Measurements from ENCODE around the gene TNS1.

TNS1 gene

GRCh38 chr2:217899231-217900009, 103.4 kb downstream of the TNS1 start:
- no peak for DNase-seq (ENCODE audit: low read depth in 3 of 3)

DNA sequence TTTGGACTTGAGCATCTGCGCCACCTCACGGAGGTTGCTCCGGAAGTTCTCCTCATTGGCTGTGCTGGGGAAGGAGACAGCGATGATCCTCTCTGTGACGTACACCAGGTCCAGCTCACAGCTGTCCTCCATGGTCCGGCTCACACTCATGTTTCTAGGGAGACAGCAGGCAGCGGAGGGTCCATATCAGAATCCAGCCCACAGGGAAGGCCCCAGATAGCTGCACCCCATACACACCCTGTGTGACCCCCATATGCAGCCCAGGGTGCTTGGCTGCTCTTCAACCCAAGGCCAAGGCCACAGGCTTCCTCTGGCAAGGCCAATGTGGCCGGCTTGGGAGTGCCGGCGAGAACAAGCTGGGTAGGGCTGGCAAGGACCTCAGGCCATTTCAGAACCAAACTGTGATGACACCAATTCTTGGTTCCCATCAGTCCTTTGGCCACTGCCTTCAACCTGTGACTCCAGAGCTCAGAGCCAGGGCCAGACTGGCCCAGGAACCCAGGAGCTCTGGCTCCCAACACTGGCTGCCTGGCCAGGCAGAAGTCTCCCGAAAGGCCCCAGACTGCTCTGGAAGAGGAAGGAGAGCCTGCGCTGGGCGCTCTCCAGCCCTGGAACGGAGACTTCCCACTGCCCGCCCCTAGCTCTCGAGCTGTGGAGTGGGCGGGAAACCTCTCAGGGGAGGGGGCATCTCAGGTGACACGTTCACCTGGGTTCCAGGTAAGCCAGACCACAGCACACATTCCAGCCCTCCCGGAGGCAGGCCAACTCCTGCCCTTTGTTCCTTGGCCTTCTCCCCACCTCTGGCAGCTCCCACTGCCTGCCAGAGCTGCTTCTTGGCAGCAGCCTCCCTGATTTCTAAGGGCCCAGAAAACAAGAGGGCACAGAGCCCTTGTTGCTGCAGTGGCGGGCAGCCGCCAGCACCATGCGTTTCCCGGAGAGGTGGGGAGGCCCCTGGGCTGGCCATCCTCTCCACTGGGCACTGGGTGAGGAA, 104.7 kb downstream of the TNS1 start:
- no peak for DNase-seq (ENCODE audit: low read depth in 3 of 3)

- no peak for DNase-seq (ENCODE audit: low read depth in 3 of 3)
Measured at GRCh38 chr2:217897091-217897715, 105.6 kb downstream of the TNS1 start.

GRCh38 chr2:217895070-217895635, 107.6 kb downstream of the TNS1 start:
- DNase-seq (ENCODE audit: low read depth in 3 of 3) = no peak

- DNase-seq (ENCODE audit: low read depth in 3 of 3) = no peak
Measured at GRCh38 chr2:217893440-217893839, 109.4 kb downstream of the TNS1 start.

DNA sequence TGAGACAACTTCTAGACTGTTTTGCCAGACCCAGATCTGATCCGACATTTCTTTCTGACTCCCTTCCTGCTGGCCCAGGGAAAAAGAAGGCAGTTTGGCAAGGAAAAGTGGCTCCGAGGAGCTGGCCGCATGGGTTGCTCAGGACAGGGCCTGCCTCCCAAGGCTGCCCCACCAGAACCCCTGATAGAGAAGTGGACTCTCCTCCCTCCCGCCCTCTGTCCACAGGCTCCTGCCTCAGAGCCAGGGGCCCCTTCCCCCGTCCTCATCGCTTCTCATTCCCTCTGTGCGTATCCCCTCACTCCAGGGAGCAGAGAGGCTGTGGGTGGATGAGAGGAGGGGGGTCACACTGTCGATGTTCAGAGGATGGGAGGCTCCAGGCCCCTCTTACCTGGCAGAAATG, 110.2 kb downstream of the TNS1 start:
- DNase-seq (ENCODE audit: low read depth in 3 of 3) = no peak

GRCh38 chr2:217890445-217890844, 112.3 kb downstream of the TNS1 start:
- DNase-seq (ENCODE audit: low read depth in 3 of 3) = no peak

DNA sequence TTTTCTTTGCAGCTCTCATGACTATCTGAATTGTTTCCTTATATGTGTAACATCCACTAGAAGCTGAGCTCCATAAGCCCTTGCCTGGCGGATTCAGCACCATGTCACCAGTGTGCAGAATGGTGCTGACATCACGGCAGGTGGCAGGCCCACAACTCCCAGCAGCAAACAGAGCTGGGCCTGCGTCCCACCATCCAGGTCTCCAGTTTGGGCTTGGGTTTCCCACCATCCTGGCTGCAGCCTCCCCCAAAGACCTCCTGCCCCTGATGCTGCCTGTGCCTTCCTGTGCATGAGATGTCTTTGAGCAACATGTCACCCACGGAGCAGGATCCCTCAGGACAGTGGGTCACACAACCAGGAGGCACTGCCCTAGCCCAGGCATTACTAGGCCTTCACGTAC, 113.1 kb downstream of the TNS1 start:
- DNase-seq (ENCODE audit: low read depth in 3 of 3) = no peak

GRCh38 chr2:217887841-217888701, 114.7 kb downstream of the TNS1 start:
- DNase-seq (ENCODE audit: low read depth in 3 of 3) = no peak

- DNase-seq (ENCODE audit: low read depth in 3 of 3) = peak; percentile 31 to 67 (median 38)
Measured at GRCh38 chr2:217886720-217887309, 116.0 kb downstream of the TNS1 start.

DNA sequence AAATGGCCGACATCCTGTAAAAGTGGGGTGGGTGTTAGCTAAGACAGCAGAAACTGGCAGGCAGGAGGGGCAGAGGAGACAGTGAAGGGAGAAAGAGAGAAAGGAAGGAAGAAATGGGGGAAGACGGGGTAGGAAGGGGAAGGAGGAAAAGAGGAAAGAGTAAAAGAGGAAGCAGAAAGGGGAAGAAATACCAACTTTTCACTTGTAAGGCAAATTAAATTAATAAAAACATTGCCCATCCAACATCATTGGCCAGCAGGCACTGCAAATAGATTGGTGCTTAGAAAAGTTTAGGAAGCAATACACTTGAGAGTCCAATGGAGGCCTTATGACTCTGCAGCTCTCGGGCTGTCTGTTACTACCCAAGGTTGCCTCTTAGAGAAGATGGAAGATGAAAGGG, 116.7 kb downstream of the TNS1 start:
- no peak for DNase-seq (ENCODE audit: low read depth in 3 of 3)

DNA sequence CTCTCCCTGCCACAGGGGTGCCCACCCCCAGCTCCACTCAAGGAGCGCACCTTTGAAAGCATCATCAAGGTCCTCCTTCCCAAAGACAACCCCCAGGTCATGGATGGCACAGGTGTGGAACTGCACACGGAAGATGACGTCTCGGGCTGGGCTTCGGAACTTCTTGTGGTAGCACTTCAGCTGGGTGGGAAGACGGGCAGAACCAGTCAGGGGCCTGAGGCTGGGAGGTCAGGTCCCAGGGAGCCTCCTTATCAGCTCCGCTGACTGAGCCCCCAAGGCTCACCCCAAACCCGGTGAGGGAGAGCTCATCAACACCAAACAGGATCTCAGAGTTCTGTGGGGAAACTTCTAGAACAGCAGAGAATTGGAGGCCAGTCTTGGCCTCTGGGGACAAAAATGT, 117.8 kb downstream of the TNS1 start:
- DNase-seq (ENCODE audit: low read depth in 3 of 3) = no peak

DNA sequence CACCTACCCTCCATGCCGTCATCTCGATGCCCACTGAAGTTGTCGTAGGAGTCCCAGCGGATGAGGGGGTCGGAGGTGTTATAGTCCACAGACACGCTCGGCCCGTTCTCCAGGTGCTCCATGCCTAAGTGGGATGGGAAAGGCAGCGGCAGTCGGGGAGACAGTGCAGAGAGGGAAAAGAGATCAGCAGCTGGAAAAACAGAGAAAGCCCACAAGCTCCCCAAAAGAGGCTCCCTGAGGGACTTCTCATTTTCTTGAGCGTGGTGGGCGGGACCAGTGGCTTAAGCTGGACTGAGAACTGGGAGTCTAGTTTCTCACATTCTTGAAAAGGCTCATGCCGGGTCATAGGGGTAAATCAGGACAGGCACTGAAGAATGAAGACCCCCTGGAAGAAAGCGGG, 121.9 kb downstream of the TNS1 start:
- no peak for DNase-seq (ENCODE audit: low read depth in 3 of 3)

- DNase-seq (ENCODE audit: low read depth in 3 of 3) = no peak
Measured at GRCh38 chr2:217880287-217880889, 122.4 kb downstream of the TNS1 start.

DNA sequence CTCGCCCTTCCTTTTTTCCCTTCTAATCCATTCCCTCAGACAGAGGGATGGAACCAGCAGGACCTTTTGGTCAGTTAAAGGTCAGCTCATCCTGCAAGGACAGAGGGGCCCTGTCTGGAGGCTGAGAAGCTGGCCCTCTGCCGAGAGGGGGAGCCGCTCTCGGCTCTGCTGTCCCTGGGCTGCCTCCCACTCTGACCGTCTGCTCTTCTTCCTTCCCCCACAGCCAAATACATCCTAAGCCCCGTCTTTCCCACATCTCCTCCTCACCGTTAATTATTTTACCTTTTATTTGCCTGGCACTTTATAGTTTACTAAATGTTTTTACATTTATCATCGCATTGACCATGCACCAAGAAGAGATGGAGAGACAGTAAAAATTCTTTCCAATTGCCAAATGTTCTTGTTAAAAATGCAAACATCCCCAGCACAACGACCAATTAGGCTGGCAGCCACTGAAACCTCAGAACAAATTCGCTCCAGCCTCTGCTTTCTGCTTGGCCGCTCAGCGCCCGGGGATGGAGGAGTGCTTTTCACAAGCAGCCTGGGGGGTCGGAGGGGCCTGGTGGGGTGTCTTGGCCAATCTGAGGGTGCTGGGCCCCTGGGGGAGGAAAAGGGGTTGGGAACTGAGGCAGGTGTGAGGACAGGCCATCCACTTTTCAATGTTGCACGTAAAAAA, 123.7 kb downstream of the TNS1 start:
- DNase-seq (ENCODE audit: low read depth in 3 of 3) = no peak

- DNase-seq (ENCODE audit: low read depth in 3 of 3) = no peak
Measured at GRCh38 chr2:217877866-217878265, 124.9 kb downstream of the TNS1 start.

DNA sequence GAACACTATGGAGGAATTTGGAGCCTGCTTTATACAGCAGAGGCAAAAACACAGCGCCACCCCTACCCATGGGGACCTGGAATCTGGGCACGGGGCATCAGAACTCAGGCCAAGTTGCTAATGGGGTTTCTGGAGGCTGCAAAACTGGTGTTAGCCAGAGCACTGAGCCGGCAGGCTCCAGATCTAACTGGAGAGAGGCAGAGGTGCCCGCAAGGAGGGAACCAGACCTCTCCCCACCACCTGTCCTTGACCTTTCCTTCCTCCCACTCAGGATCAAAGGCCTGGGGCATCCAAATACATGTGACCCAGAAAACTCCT, 126.6 kb downstream of the TNS1 start:
- no peak for DNase-seq (ENCODE audit: low read depth in 3 of 3)

GRCh38 chr2:217875556-217876252, 127.1 kb downstream of the TNS1 start:
- DNase-seq (ENCODE audit: low read depth in 3 of 3) = no peak

- no peak for DNase-seq (ENCODE audit: low read depth in 3 of 3)
Measured at GRCh38 chr2:217875138-217875537, 127.7 kb downstream of the TNS1 start.

All from stimulated activated CD4-positive, alpha-beta T cell treated with anti-CD3 and anti-CD28 coated beads, TNF-alpha, amount 100 ng/mL, for 48 hours (primary cell).